Activated CD8-positive, alpha-beta memory T cell treated with anti-CD3 and anti-CD28 coated beads, Interleukin-2, amount 50 U/mL, for 1 hour (primary cell): ENCODE data around the gene CAPZB.
A peak's percentile ranks its signal among the peaks of the same experiment; 100 is the strongest.

ENCODE experiments used
- DNase-seq: peaks from one replicate; pipeline ENCODE4 v3.0.0-alpha.2; 2020; ENCODE audit errors: extremely low read depth

The CAPZB gene

GRCh38 chr1:19346026-19346425, 139.3 kb downstream of the CAPZB start:
- no peak for DNase-seq

GRCh38 chr1:19345391-19345790, 139.9 kb downstream of the CAPZB start:
- no peak for DNase-seq

- DNase-seq = no peak
Observed at GRCh38 chr1:19344831-19345230, 140.5 kb downstream of the CAPZB start.

GRCh38 chr1:19344372-19344810, 140.9 kb downstream of the CAPZB start:
- no peak for DNase-seq

GRCh38 chr1:19343617-19344350, 141.6 kb downstream of the CAPZB start:
- DNase-seq = no peak

- no peak for DNase-seq
Observed at GRCh38 chr1:19342894-19343616, 142.3 kb downstream of the CAPZB start.

- no peak for DNase-seq
Observed at GRCh38 chr1:19342062-19342750, 143.1 kb downstream of the CAPZB start.

- peak; percentile 23 for DNase-seq
Observed at GRCh38 chr1:19341201-19342061, 143.9 kb downstream of the CAPZB start.

- DNase-seq = no peak
Observed at GRCh38 chr1:19340387-19340937, 144.9 kb downstream of the CAPZB start.

- DNase-seq = no peak
Observed at GRCh38 chr1:19339214-19339861, 146.0 kb downstream of the CAPZB start.

- DNase-seq = no peak
Observed at GRCh38 chr1:19338323-19338762, 147.0 kb downstream of the CAPZB start.

- no peak for DNase-seq
Observed at GRCh38 chr1:19337289-19337688, 148.1 kb downstream of the CAPZB start.

GRCh38 chr1:19336543-19336942, 148.8 kb downstream of the CAPZB start:
- DNase-seq = no peak

GRCh38 chr1:19333587-19334354, 151.6 kb downstream of the CAPZB start:
- DNase-seq = no peak

- no peak for DNase-seq
Observed at GRCh38 chr1:19332832-19333231, 152.5 kb downstream of the CAPZB start.

GRCh38 chr1:19331262-19331878, 154.0 kb downstream of the CAPZB start:
- no peak for DNase-seq

- DNase-seq = no peak
Observed at GRCh38 chr1:19330449-19331135, 154.7 kb downstream of the CAPZB start.

- DNase-seq = no peak
Observed at GRCh38 chr1:19329611-19330010, 155.7 kb downstream of the CAPZB start.

GRCh38 chr1:19329188-19329587, 156.2 kb downstream of the CAPZB start:
- DNase-seq = no peak
